AG04449 (cell line): Measurements from ENCODE around the gene COL15A1.

Experiments
- CTCF ChIA-PET: fragments of 350-600 bp; formaldehyde crosslinking; extraction: SDS; loops from one replicate; lab custom pipeline; 2021; ENCODE audit warnings: antibody characterized with exemption; lab: Yijun Ruan, JAX
- POLR2A ChIA-PET: fragments of 400-600, 350-600 bp; formaldehyde crosslinking; extraction: SDS; loops from one replicate; lab custom pipeline; 2020; ENCODE audit warnings: antibody characterized with exemption, inconsistent platforms; lab: Yijun Ruan, JAX
- DNase-seq: peaks from one replicate; pipeline ENCODE4 v3.0.0-alpha.2; 2010; ENCODE audit warnings: low read depth, low spot score
- H3K4me3 ChIP-seq: 2 replicates; pipeline ENCODE4 v1.5.1; 2011; ENCODE audit warnings: low read depth, mild to moderate bottlenecking, control low read depth, low read length
- TF ChIP-seq, protein P1 (sequence below): IDR thresholded peaks from one replicate; pipeline ENCODE4 v1.5.1; 2011; ENCODE audit warnings: mild to moderate bottlenecking, moderate library complexity, low read length, control low read depth, inconsistent platforms; ENCODE audit not compliant: insufficient read depth; ENCODE audit errors: missing control alignments

Gene COL15A1

GRCh38 chr9:99026271-99026955, 82.7 kb downstream of the COL15A1 start:
- H3K4me3 ChIP-seq = no peak overlapping the region
- CTCF ChIA-PET = interaction anchor here (0.9 to 1.5 kb wide), 3 partner anchors 13 to 28 kb away, joined by 4 to 6 read pairs (median 4); no protein-coding TSS in a partner anchor
- TF ChIP-seq, protein P1, sequence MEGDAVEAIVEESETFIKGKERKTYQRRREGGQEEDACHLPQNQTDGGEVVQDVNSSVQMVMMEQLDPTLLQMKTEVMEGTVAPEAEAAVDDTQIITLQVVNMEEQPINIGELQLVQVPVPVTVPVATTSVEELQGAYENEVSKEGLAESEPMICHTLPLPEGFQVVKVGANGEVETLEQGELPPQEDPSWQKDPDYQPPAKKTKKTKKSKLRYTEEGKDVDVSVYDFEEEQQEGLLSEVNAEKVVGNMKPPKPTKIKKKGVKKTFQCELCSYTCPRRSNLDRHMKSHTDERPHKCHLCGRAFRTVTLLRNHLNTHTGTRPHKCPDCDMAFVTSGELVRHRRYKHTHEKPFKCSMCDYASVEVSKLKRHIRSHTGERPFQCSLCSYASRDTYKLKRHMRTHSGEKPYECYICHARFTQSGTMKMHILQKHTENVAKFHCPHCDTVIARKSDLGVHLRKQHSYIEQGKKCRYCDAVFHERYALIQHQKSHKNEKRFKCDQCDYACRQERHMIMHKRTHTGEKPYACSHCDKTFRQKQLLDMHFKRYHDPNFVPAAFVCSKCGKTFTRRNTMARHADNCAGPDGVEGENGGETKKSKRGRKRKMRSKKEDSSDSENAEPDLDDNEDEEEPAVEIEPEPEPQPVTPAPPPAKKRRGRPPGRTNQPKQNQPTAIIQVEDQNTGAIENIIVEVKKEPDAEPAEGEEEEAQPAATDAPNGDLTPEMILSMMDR = no peak
- POLR2A ChIA-PET = no interaction called here
- DNase-seq = no peak

DNA sequence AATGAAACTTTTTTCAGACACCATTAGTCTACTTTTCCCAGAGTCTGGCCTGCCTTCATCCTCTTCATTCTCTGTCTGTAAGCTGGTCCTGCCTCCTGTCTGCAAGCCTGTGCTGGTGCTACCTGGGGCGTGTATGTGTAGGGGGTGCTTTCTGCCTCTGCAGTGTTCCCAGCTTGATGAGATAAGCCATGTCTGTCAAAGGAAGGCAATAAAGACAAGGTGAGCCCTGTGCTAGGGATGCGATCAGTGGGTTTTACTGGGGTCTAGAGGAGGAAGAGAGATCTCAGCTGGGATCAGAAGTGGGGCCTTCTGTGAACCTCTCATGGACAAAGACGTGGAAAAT, 83.2 kb downstream of the COL15A1 start:
- CTCF ChIA-PET = interaction anchor here (0.9 to 1.5 kb wide), 3 partner anchors 13 to 29 kb away, joined by 4 to 6 read pairs (median 4); no protein-coding TSS in a partner anchor
- DNase-seq = no peak
- POLR2A ChIA-PET = no interaction called here
- TF ChIP-seq, protein P1 = no peak
- no peak overlapping the region for H3K4me3 ChIP-seq

DNA sequence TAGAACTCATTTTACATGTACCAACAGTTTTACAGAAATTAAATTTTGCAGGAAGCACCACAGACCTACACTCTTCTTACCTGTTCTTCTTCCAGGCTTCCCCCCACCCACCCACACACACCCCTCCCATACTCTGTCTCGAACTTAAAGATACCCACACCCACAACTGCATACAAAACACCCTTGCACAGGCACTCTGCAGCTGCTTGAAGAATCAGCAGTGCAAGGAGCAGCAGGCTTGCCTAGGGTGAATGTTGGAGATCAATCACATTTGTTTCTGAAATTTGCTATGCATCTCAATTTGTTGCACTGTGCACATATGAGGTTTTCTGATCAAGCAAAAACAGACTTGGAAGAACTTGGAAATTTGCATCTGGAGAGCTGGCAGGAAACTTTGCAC, 83.7 kb downstream of the COL15A1 start:
- TF ChIP-seq, protein P1 = no peak
- ChIA-PET POLR2A (no interaction called here), CTCF (interaction anchor here (0.9 to 3.6 kb wide), 5 partner anchors 12 to 179 kb away, joined by 3 to 11 read pairs (median 4); no protein-coding TSS in a partner anchor)
- H3K4me3 ChIP-seq = no peak overlapping the region
- no peak for DNase-seq

- H3K4me3 ChIP-seq = no peak overlapping the region
- TF ChIP-seq, protein P1 = no peak
- CTCF ChIA-PET = interaction anchor here (0.7 to 3.6 kb wide), 4 partner anchors 10 to 74 kb away, joined by 3 to 11 read pairs (median 3); no protein-coding TSS in a partner anchor
- DNase-seq = no peak
- POLR2A ChIA-PET = interaction anchor here (1.7 kb wide), 1 partner anchor 76 kb away, joined by 6 read pairs; the partner anchor contains the start of gene TGFBR1
These were observed 85.5 kb downstream of the COL15A1 start for GRCh38 chr9:99029083-99029645.

DNA sequence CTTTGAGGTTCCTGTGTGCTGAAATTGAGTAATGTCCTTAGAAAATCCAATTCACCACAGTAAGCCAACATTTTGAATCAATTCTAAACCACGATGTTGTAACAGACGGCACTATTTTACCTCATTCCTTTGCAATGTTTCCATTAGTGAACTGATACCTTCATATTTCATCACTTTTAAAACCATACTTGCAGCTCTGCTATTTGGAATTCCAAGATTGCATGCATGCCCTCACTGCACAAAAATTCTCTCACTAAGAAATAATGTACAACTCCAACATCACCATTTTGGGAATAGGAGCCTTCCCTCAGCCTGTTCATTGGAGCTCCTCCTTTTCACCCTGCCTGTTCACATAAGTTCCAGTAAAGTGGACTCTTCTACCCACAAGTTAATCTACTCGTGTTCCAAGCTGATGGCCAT, 86.4 kb downstream of the COL15A1 start:
- ChIA-PET CTCF (interaction anchor here (1.2 to 3.6 kb wide), 3 partner anchors 27 to 41 kb away, joined by 3 to 11 read pairs (median 3); no protein-coding TSS in a partner anchor), POLR2A (interaction anchor here (0.8 to 1.7 kb wide), 5 partner anchors 9 to 75 kb away, joined by 3 to 7 read pairs (median 3); partner anchors contain the start of gene TGFBR1)
- H3K4me3 ChIP-seq = no peak overlapping the region
- DNase-seq = peak; percentile 99
- TF ChIP-seq, protein P1 = no peak
